Caco-2 (cell line): ENCODE measurements around the gene ABTB1. TPM values are rescaled to one million over a fixed set of nuclear protein-coding genes. Genes with fewer than 3 reads are reported as not detected.

Experiments used
- BruUV-seq: library from RNA; stranded (reverse); fragments of 400-500 nt; replicated peaks from 2 replicates; lab custom pipeline; 2021; lab: Mats Ljungman, UMichigan
- CTCF ChIA-PET: fragments of 300-600 bp; sonication (Branson Sonifier 250); formaldehyde crosslinking; loops from one replicate; lab custom pipeline; 2022; ENCODE audit warnings: antibody characterized with exemption; lab: Charles Lee
- POLR2A ChIA-PET: fragments of 300-600 bp; sonication (Branson Sonifier 250); formaldehyde crosslinking; loops from one replicate; lab custom pipeline; 2022; ENCODE audit warnings: antibody characterized with exemption; lab: Charles Lee
- DNase-seq, 2 experiments: peaks; one replicate each; pipeline versions ENCODE4 v3.0.0 to v3.0.0-alpha.2; 2020 to 2022
- H3K27me3 ChIP-seq: replicated peaks from 2 replicates; pipeline ENCODE4 v1.6.0; 2011; ENCODE audit warnings: low read length; ENCODE audit not compliant: control insufficient read depth, insufficient read depth
- H3K36me3 ChIP-seq: 2 replicates; pipeline ENCODE4 v1.5.1; 2011; ENCODE audit warnings: low read length; ENCODE audit not compliant: control insufficient read depth, insufficient read depth
- H3K4me1 ChIP-seq: fragments of 250-450 bp; sonication (Bioruptor Pico); 2 replicates; pipeline ENCODE4 v1.5.1; 2020; ENCODE audit warnings: mild to moderate bottlenecking
- H3K4me3 ChIP-seq: 2 replicates; pipeline ENCODE4 v1.5.1; 2011; ENCODE audit warnings: low read depth, mild to moderate bottlenecking, control low read depth, low read length
- H3K9me3 ChIP-seq: fragments of 250-450 bp; sonication (Bioruptor Pico); 2 replicates; pipeline ENCODE4 v1.5.1; 2020; ENCODE audit warnings: mild to moderate bottlenecking, moderate library complexity
- H3K27ac Mint-ChIP-seq: one replicate; pipeline ENCODE4 v1.8.0; 2022; ENCODE audit warnings: mixed read lengths; ENCODE audit not compliant: unreplicated experiment
- H3K27me3 Mint-ChIP-seq: one replicate; pipeline ENCODE4 v1.8.0; 2022; ENCODE audit warnings: mixed read lengths; ENCODE audit not compliant: insufficient read depth, unreplicated experiment
- H3K36me3 Mint-ChIP-seq: one replicate; pipeline ENCODE4 v1.8.0; 2022; ENCODE audit warnings: mild to moderate bottlenecking, mixed read lengths; ENCODE audit not compliant: insufficient read depth, unreplicated experiment
- H3K4me1 Mint-ChIP-seq: one replicate; pipeline ENCODE4 v1.8.0; 2022; ENCODE audit warnings: low read depth, mixed read lengths; ENCODE audit not compliant: unreplicated experiment
- H3K4me3 Mint-ChIP-seq: one replicate; pipeline ENCODE4 v1.8.0; 2022; ENCODE audit warnings: mild to moderate bottlenecking, moderate library complexity, mixed read lengths; ENCODE audit not compliant: unreplicated experiment
- H3K9me3 Mint-ChIP-seq: one replicate; pipeline ENCODE4 v1.8.0; 2022; ENCODE audit warnings: mixed read lengths; ENCODE audit not compliant: unreplicated experiment
- CTCF ChIP-seq, 2 experiments: fragments of 200-600 bp in 1 of 2; IDR thresholded peaks; 1 replicate in 1 of 2; 2 replicates in 1 of 2; pipeline versions ENCODE4 v1.5.1 to v1.8.0; 2011 to 2022; ENCODE audit warnings: antibody characterized with exemption in 1 of 2, control low read depth in 1 of 2, inconsistent platforms in 1 of 2, low read depth in 1 of 2, low read length in 1 of 2, mild to moderate bottlenecking in 1 of 2, moderate library complexity in 1 of 2; ENCODE audit not compliant: insufficient read depth in 1 of 2, severe bottlenecking in 1 of 2, unreplicated experiment in 1 of 2
- intact Hi-C: fragments of 100-400 bp; cut with micrococcal nuclease; formaldehyde crosslinking; loops from one replicate; pipeline ENCODE4 v1.10.0; 2022; ENCODE audit not compliant: unreplicated experiment
- total RNA-seq: library from RNA; stranded (reverse); gene quantifications from 2 replicates; pipeline ENCODE4 v1.2.3, GENCODE V29; 2022

Gene ABTB1
- total RNA-seq, 1 experiment from 2014 or later = 6.2 TPM

DNA sequence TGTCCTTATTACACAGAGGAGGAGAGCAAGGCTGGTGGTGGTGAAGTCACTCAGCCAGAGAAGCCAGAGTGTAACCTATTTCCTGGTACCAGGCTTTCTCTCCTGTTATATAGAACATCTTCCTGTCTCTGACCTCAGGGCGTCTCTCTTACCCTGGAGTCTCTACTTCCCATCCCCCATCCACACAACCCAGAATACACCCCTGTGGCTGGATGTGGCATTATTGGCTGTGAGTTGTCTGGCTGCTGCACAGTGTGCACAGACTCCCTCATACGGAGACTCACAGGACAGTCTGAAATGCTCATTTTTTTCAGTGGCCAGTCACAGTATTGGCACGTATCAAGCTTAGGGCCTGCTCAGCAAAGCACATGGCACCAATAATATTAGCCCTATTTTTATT, 35.2 kb upstream of the ABTB1 start:
- Histone ChIP-seq H3K4me1 (no peaks in the 10 kb centered on the region), H3K9me3 (no peaks in the 10 kb centered on the region), H3K36me3 (no peaks in the 10 kb centered on the region; the same call in 1 of the 2 replicates), H3K4me3 (no peak overlapping the region), H3K27me3 (no peaks in the 10 kb centered on the region)
- DNase-seq = no peak
- no peak for TF ChIP-seq CTCF (IDR thresholded peaks at IDR 0.05; ENCODE audit: insufficient read depth in 1 of 2, low read depth in 1 of 2, low read length in 1 of 2, severe bottlenecking in 1 of 2, unreplicated experiment in 1 of 2)
- Mint-ChIP-seq H3K4me3 (no peak overlapping the region), H3K27ac (no peak overlapping the region), H3K36me3 (peaks cover 6% of the 10 kb centered on the region), H3K27me3 (no peaks in the 10 kb centered on the region), H3K4me1 (no peaks in the 10 kb centered on the region), H3K9me3 (no peaks in the 10 kb centered on the region)
- intact Hi-C loops = no loop called here
- BruUV-seq = no TSS peak
- POLR2A ChIA-PET = no interaction called here
- CTCF ChIA-PET = no interaction called here

DNA sequence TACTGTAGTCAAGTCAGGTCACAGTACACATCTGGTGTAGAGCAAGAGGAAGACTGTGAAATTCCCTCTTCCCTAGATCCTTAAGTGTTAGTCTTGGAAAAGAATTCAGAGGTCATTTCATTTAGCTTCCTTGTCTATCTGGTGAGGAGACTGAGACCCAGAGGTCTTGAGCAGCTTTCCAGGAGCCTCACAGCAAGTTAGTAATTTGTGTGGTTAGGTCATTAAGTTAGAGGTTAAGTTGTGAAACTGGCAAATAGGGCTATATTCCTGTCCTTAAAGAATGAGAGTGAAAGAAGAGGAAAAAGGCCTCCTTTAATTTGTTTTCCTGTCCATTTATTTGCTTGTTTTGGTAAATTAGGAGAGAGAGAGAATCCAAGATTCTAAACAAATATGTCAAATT, 34.8 kb upstream of the ABTB1 start:
- peaks cover 6% of the 10 kb centered on the region for H3K36me3 Mint-ChIP-seq
- H3K9me3 ChIP-seq = no peaks in the 10 kb centered on the region
- TF ChIP-seq CTCF (IDR thresholded peaks at IDR 0.05; ENCODE audit: insufficient read depth in 1 of 2, low read depth in 1 of 2, low read length in 1 of 2, severe bottlenecking in 1 of 2, unreplicated experiment in 1 of 2) = no peak
- no peak overlapping the region for H3K27ac Mint-ChIP-seq
- POLR2A ChIA-PET = no interaction called here
- no peak for DNase-seq
- no TSS peak for BruUV-seq
- H3K4me3 ChIP-seq = no peak overlapping the region
- no peaks in the 10 kb centered on the region for H3K4me1 Mint-ChIP-seq
- CTCF ChIA-PET = no interaction called here
- no peaks in the 10 kb centered on the region for H3K27me3 ChIP-seq
- no peaks in the 10 kb centered on the region for H3K4me1 ChIP-seq
- H3K9me3 Mint-ChIP-seq = no peaks in the 10 kb centered on the region
- H3K36me3 ChIP-seq = no peaks in the 10 kb centered on the region; the same call in none of the 2 replicates
- no peaks in the 10 kb centered on the region for H3K27me3 Mint-ChIP-seq
- intact Hi-C loops = no loop called here
- no peak overlapping the region for H3K4me3 Mint-ChIP-seq

DNA sequence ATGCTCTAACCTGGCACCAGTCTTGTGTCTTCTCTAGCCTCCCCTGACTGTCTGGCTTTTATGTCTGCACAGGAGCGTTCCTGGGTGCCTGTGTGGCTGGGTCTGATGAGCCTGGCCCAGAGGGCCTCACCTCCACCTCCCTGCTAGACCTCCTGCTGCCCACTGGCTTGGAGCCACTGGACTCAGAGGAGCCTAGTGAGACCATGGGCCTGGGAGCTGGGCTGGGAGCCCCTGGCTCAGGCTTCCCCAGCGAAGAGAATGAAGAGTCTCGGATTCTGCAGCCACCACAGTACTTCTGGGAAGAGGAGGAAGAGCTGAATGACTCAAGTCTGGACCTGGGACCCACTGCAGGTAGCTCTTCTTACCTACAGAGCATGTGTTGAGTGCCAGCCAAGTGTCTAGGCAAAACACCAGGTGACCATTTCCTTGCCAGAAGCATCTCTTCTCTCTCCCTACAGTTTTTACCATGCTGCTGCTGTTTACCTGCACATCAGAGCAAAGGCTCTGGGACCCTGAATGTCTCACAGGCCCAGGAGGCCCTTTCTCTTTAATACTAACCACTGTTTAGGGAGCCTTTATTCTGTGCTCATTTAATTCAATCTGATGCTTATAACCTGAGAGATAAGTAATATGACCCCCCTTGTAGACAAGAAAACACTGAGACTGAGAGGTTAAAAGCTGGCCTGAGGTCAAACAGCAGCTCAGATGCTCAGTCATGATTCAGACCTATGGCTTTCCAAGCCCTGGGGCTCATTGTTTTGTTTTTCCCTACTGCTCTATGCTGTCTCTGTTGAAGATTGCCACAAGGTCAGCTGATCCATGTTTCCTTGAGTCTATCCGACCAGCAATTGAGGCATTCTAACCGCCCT, 33.3 kb upstream of the ABTB1 start:
- TF ChIP-seq CTCF (IDR thresholded peaks at IDR 0.05; ENCODE audit: insufficient read depth in 1 of 2, low read depth in 1 of 2, low read length in 1 of 2, severe bottlenecking in 1 of 2, unreplicated experiment in 1 of 2) = no peak
- H3K27me3 Mint-ChIP-seq = no peaks in the 10 kb centered on the region
- intact Hi-C loops = no loop called here
- no peak overlapping the region for H3K4me3 Mint-ChIP-seq
- H3K27ac Mint-ChIP-seq = no peak overlapping the region
- no peaks in the 10 kb centered on the region for H3K4me1 Mint-ChIP-seq
- Histone ChIP-seq H3K36me3 (no peaks in the 10 kb centered on the region; the same call in none of the 2 replicates), H3K4me1 (no peaks in the 10 kb centered on the region), H3K4me3 (no peak overlapping the region), H3K27me3 (no peaks in the 10 kb centered on the region), H3K9me3 (no peaks in the 10 kb centered on the region)
- DNase-seq = no peak
- no peaks in the 10 kb centered on the region for H3K9me3 Mint-ChIP-seq
- no TSS peak for BruUV-seq
- H3K36me3 Mint-ChIP-seq = peaks cover 6% of the 10 kb centered on the region
- ChIA-PET CTCF (no interaction called here), POLR2A (no interaction called here)
